Loucy (cell line): Measurements from ENCODE around the gene ADGRL3.

Source experiments
- H2AFZ ChIP-seq: fragments of 200-600 bp; sonication (generic); 2 replicates; pipeline ENCODE4 v1.6.0; 2016; ENCODE audit warnings: antibody characterized with exemption, mild to moderate bottlenecking, low read length, moderate library complexity
- H3F3A ChIP-seq: fragments of 200-600 bp; 2 replicates; pipeline ENCODE4 v1.6.0; 2016; ENCODE audit warnings: antibody characterized with exemption, low read depth, mild to moderate bottlenecking
- H3K27me3 ChIP-seq: fragments of 200-600 bp; sonication (generic); 2 replicates; pipeline ENCODE4 v1.6.1; 2014; ENCODE audit warnings: low read length, mild to moderate bottlenecking; ENCODE audit not compliant: insufficient read depth, poor library complexity, severe bottlenecking
- H3K36me3 ChIP-seq: fragments of 200-600 bp; sonication (generic); 2 replicates; pipeline ENCODE4 v1.6.1; 2016; ENCODE audit warnings: low read length; ENCODE audit not compliant: insufficient read depth
- H3K4me1 ChIP-seq: fragments of 200-600 bp; sonication (generic); 2 replicates; pipeline ENCODE4 v1.5.1; 2014; ENCODE audit warnings: low read length, mild to moderate bottlenecking; ENCODE audit not compliant: insufficient read depth, poor library complexity, severe bottlenecking
- H3K4me2 ChIP-seq: fragments of 200-600 bp; sonication (generic); 2 replicates; pipeline ENCODE4 v1.6.0; 2014; ENCODE audit warnings: antibody characterized with exemption, low read length, low read depth, mild to moderate bottlenecking; ENCODE audit not compliant: poor library complexity, severe bottlenecking
- H3K4me3 ChIP-seq: fragments of 200-600 bp; sonication (generic); 2 replicates; pipeline ENCODE4 v1.5.1; 2014; ENCODE audit warnings: low read length, mild to moderate bottlenecking, mixed read lengths; ENCODE audit not compliant: poor library complexity, severe bottlenecking
- H3K79me2 ChIP-seq: fragments of 200-600 bp; sonication (generic); 2 replicates; pipeline ENCODE4 v1.6.1; 2014; ENCODE audit warnings: low read length; ENCODE audit not compliant: insufficient read depth
- H3K9ac ChIP-seq: fragments of 200-600 bp; sonication (generic); 2 replicates; pipeline ENCODE4 v1.6.0; 2014; ENCODE audit warnings: mild to moderate bottlenecking, low read depth, low read length, moderate library complexity; ENCODE audit not compliant: poor library complexity, severe bottlenecking
- H3K9me2 ChIP-seq: fragments of 200-600 bp; sonication (generic); replicated peaks from 2 replicates; pipeline ENCODE4 v1.6.1; 2016; ENCODE audit warnings: low read depth, low read length, mixed read lengths
- H3K9me3 ChIP-seq: fragments of 200-600 bp; sonication (generic); 2 replicates; pipeline ENCODE4 v1.6.1; 2014; ENCODE audit warnings: mild to moderate bottlenecking, antibody characterized with exemption, low read length, low read depth; ENCODE audit not compliant: insufficient read depth
- H4K20me1 ChIP-seq: fragments of 200-600 bp; sonication (generic); 2 replicates; pipeline ENCODE4 v1.6.0; 2014; ENCODE audit warnings: antibody characterized with exemption, low read length, mild to moderate bottlenecking; ENCODE audit not compliant: insufficient read depth, poor library complexity, severe bottlenecking
- EZH2phosphoT487 ChIP-seq: fragments of 200-600 bp; IDR thresholded peaks from 2 replicates; pipeline ENCODE4 v1.6.1; 2018; ENCODE audit warnings: antibody characterized with exemption, mild to moderate bottlenecking, moderate library complexity, borderline replicate concordance
- TF ChIP-seq, protein P1 (sequence below): fragments of 200-600 bp; sonication (generic); conservative IDR thresholded peaks from 2 replicates; pipeline ENCODE4 v1.5.1; 2014; ENCODE audit warnings: mild to moderate bottlenecking, antibody characterized with exemption, low read length

Gene ADGRL3

DNA sequence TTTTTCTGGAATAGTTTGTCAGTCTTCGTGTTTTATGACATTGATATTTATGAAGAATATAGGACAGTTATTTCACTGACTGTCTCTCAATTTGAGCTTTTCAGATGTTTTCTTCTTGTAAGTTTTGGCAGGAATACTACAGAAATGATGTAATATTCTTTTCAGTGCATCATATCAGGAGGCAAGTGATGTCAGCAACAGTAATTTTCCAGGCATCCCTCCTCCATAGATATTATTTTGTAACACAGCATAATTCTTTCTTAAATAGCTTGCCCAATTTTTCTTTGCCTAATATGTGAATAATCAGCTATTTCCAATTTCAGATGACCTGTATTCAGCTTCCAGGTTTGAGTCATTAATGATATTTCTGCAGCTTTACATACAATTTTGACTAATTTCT is 211.1 kb downstream of the ADGRL3 start:
- Histone ChIP-seq H3K36me3 (no peaks in the 10 kb centered on the region), H3K9ac (no peak overlapping the region), H2AFZ (no peak overlapping the region), H3K27me3 (no peaks in the 10 kb centered on the region), H4K20me1 (no peaks in the 10 kb centered on the region), H3K4me3 (no peak overlapping the region), H3K9me3 (no peaks in the 10 kb centered on the region), H3K4me1 (no peaks in the 10 kb centered on the region), H3K79me2 (no peaks in the 10 kb centered on the region), H3F3A (no peaks in the 10 kb centered on the region), H3K9me2 (no peaks in the 10 kb centered on the region), H3K4me2 (no peak overlapping the region)
- no peak for TF ChIP-seq EZH2phosphoT487
- TF ChIP-seq, protein P1, sequence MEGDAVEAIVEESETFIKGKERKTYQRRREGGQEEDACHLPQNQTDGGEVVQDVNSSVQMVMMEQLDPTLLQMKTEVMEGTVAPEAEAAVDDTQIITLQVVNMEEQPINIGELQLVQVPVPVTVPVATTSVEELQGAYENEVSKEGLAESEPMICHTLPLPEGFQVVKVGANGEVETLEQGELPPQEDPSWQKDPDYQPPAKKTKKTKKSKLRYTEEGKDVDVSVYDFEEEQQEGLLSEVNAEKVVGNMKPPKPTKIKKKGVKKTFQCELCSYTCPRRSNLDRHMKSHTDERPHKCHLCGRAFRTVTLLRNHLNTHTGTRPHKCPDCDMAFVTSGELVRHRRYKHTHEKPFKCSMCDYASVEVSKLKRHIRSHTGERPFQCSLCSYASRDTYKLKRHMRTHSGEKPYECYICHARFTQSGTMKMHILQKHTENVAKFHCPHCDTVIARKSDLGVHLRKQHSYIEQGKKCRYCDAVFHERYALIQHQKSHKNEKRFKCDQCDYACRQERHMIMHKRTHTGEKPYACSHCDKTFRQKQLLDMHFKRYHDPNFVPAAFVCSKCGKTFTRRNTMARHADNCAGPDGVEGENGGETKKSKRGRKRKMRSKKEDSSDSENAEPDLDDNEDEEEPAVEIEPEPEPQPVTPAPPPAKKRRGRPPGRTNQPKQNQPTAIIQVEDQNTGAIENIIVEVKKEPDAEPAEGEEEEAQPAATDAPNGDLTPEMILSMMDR: no peak

DNA sequence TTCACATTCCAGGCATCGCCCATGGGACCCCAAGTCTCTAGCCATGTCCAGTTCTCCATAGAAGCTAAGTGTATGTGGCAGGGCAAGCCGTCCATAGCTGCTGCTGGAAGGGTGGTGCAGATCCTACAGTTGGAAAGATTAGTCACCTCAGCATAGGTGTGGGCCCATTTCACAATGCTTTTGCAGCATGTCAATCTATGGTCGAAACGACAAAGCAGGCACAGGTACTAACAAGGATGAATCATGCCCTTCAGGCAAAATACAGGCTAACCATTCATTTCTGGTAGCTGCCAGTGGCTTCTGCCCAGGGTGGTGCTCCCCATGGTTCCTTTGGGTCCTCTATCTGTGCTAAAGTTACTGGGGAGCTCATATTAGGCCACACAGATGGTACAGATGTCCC is 225.2 kb downstream of the ADGRL3 start:
- H3F3A ChIP-seq: no peaks in the 10 kb centered on the region
- H3K4me2 ChIP-seq: no peak overlapping the region
- TF ChIP-seq EZH2phosphoT487: no peak
- TF ChIP-seq, protein P1: no peak
- no peaks in the 10 kb centered on the region for H3K79me2 ChIP-seq
- no peak overlapping the region for H3K4me3 ChIP-seq
- H4K20me1 ChIP-seq: no peaks in the 10 kb centered on the region
- no peaks in the 10 kb centered on the region for H3K27me3 ChIP-seq
- no peaks in the 10 kb centered on the region for H3K4me1 ChIP-seq
- H3K9me2 ChIP-seq: no peaks in the 10 kb centered on the region
- H3K36me3 ChIP-seq: no peaks in the 10 kb centered on the region
- no peak overlapping the region for H3K9ac ChIP-seq
- no peak overlapping the region for H2AFZ ChIP-seq
- H3K9me3 ChIP-seq: no peaks in the 10 kb centered on the region

DNA sequence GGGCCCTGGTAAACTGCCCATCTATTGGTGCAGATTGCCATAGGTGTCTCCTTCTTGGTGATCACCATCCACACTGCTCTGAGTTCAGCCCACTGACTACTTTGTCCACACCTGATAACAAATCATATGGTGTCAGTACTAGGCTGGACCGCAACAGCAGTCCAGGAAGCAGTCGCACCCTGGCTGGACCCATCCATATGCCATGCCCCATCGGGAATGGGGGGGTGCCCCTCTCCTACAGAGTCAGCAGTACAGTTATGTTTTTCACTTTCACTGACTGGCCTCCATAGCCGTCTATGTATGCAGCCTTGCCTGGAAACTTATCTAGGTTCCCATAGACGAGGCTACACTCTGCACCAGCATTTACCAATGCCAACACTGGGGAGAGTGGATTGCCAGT is 226.1 kb downstream of the ADGRL3 start:
- H4K20me1 ChIP-seq: no peaks in the 10 kb centered on the region
- no peaks in the 10 kb centered on the region for H3K9me3 ChIP-seq
- H2AFZ ChIP-seq: no peak overlapping the region
- no peaks in the 10 kb centered on the region for H3K27me3 ChIP-seq
- H3F3A ChIP-seq: no peaks in the 10 kb centered on the region
- no peaks in the 10 kb centered on the region for H3K36me3 ChIP-seq
- no peaks in the 10 kb centered on the region for H3K79me2 ChIP-seq
- H3K4me1 ChIP-seq: no peaks in the 10 kb centered on the region
- H3K4me2 ChIP-seq: no peak overlapping the region
- H3K9me2 ChIP-seq: no peaks in the 10 kb centered on the region
- H3K4me3 ChIP-seq: no peak overlapping the region
- no peak for TF ChIP-seq EZH2phosphoT487
- TF ChIP-seq, protein P1: no peak
- no peak overlapping the region for H3K9ac ChIP-seq
